ENCODE measurements around the gene EBI3.

EBI3 gene

GRCh38 chr19:4224470-4224869 lies 4.9 kb upstream of the EBI3 start:
- Histone ChIP-seq H2BK12ac (ENCODE audit: low read length) (no peak overlapping the region), H4K91ac (ENCODE audit: low read depth, low read length) (no peak overlapping the region), H3K18ac (ENCODE audit: low read length) (no peak overlapping the region), H3K79me1 (ENCODE audit: low read length) (peaks cover 2% of the 10 kb centered on the region), H3K9ac (ENCODE audit: low read length) (no peak overlapping the region), H3K4me3 (ENCODE audit: low read depth, low read length) (no peak overlapping the region), H3K27me3 (ENCODE audit: insufficient read depth, low read length) (no peaks in the 10 kb centered on the region), H3K4me2 (ENCODE audit: low read length) (no peak overlapping the region), H3K23ac (ENCODE audit: low read length) (no peak overlapping the region), H2BK120ac (ENCODE audit: insufficient read depth, low read length, poor library complexity) (no peak overlapping the region), H3K9me3 (ENCODE audit: insufficient read depth, low read depth, low read length) (no peaks in the 10 kb centered on the region), H3K79me2 (ENCODE audit: control insufficient read depth, insufficient read depth, low read length, poor library complexity) (no peaks in the 10 kb centered on the region), H3K36me3 (ENCODE audit: control insufficient read depth in 1 of 2, insufficient read depth in 2 of 2, low read length in 2 of 2) (no peaks in the 10 kb centered on the region), H3K4ac (ENCODE audit: low read depth, low read length) (no peak overlapping the region), H4K8ac (ENCODE audit: low read depth, low read length) (no peak overlapping the region), H2AFZ (ENCODE audit: insufficient read depth, low read length, poor library complexity) (no peak overlapping the region), H4K12ac (ENCODE audit: low read depth, low read length) (no peak overlapping the region), H3K4me1 (ENCODE audit: control insufficient read depth in 1 of 2, insufficient read depth in 2 of 2, low read length in 2 of 2) (peaks cover 6 to 9% of the 10 kb centered on the region in 2 experiments), H3K14ac (ENCODE audit: low read length) (no peak overlapping the region), H2BK5ac (ENCODE audit: low read depth, low read length, poor library complexity) (no peak overlapping the region), H2AK5ac (ENCODE audit: low read length) (no peak overlapping the region), H3K27ac (ENCODE audit: low read depth, low read length) (no peak overlapping the region)
- WGBS (ENCODE audit: extremely low coverage, insufficient coverage, insufficient read length): no CpG with 5 or more reads among the region's 15 CpGs
- no peak for DNase-seq

- H3K4me1 ChIP-seq (ENCODE audit: control insufficient read depth in 1 of 2, insufficient read depth in 2 of 2, low read length in 2 of 2): peaks cover 7 to 11% of the 10 kb centered on the region in 2 experiments
- no peaks in the 10 kb centered on the region for H3K27me3 ChIP-seq (ENCODE audit: insufficient read depth, low read length)
- H3K4ac ChIP-seq (ENCODE audit: low read depth, low read length): no peak overlapping the region
- WGBS (ENCODE audit: extremely low coverage, insufficient coverage, insufficient read length): no CpG with 5 or more reads among the region's 8 CpGs
- H3K9ac ChIP-seq (ENCODE audit: low read length): no peak overlapping the region
- peaks cover 2% of the 10 kb centered on the region for H3K79me1 ChIP-seq (ENCODE audit: low read length)
- H4K91ac ChIP-seq (ENCODE audit: low read depth, low read length): no peak overlapping the region
- no peak overlapping the region for H2BK12ac ChIP-seq (ENCODE audit: low read length)
- no peak overlapping the region for H2AK5ac ChIP-seq (ENCODE audit: low read length)
- no peak overlapping the region for H2BK5ac ChIP-seq (ENCODE audit: low read depth, low read length, poor library complexity)
- H3K18ac ChIP-seq (ENCODE audit: low read length): no peak overlapping the region
- no peak overlapping the region for H3K4me2 ChIP-seq (ENCODE audit: low read length)
- no peak overlapping the region for H2BK120ac ChIP-seq (ENCODE audit: insufficient read depth, low read length, poor library complexity)
- no peak overlapping the region for H4K12ac ChIP-seq (ENCODE audit: low read depth, low read length)
- no peak overlapping the region for H3K23ac ChIP-seq (ENCODE audit: low read length)
- no peaks in the 10 kb centered on the region for H3K36me3 ChIP-seq (ENCODE audit: control insufficient read depth in 1 of 2, insufficient read depth in 2 of 2, low read length in 2 of 2)
- no peak overlapping the region for H3K4me3 ChIP-seq (ENCODE audit: low read depth, low read length)
- no peaks in the 10 kb centered on the region for H3K79me2 ChIP-seq (ENCODE audit: control insufficient read depth, insufficient read depth, low read length, poor library complexity)
- no peak overlapping the region for H4K8ac ChIP-seq (ENCODE audit: low read depth, low read length)
- H3K14ac ChIP-seq (ENCODE audit: low read length): no peak overlapping the region
- no peak overlapping the region for H2AFZ ChIP-seq (ENCODE audit: insufficient read depth, low read length, poor library complexity)
- DNase-seq: no peak
- H3K27ac ChIP-seq (ENCODE audit: low read depth, low read length): no peak overlapping the region
- peaks cover 2% of the 10 kb centered on the region for H3K9me3 ChIP-seq (ENCODE audit: insufficient read depth, low read depth, low read length)
Measured at GRCh38 chr19:4225885-4226284, 3.4 kb upstream of the EBI3 start.

- Histone ChIP-seq H2AK5ac (ENCODE audit: low read length) (no peak overlapping the region), H3K79me1 (ENCODE audit: low read length) (peaks cover 2% of the 10 kb centered on the region), H4K12ac (ENCODE audit: low read depth, low read length) (no peak overlapping the region), H3K4me2 (ENCODE audit: low read length) (no peak overlapping the region), H2BK120ac (ENCODE audit: insufficient read depth, low read length, poor library complexity) (no peak overlapping the region), H3K27ac (ENCODE audit: low read depth, low read length) (no peak overlapping the region), H3K18ac (ENCODE audit: low read length) (no peak overlapping the region), H4K91ac (ENCODE audit: low read depth, low read length) (no peak overlapping the region), H3K4me1 (ENCODE audit: control insufficient read depth in 1 of 2, insufficient read depth in 2 of 2, low read length in 2 of 2) (peaks cover 7 to 11% of the 10 kb centered on the region in 2 experiments), H3K4me3 (ENCODE audit: low read depth, low read length) (no peak overlapping the region), H3K9me3 (ENCODE audit: insufficient read depth, low read depth, low read length) (peaks cover 2% of the 10 kb centered on the region), H4K8ac (ENCODE audit: low read depth, low read length) (no peak overlapping the region), H3K9ac (ENCODE audit: low read length) (no peak overlapping the region), H3K4ac (ENCODE audit: low read depth, low read length) (no peak overlapping the region), H3K36me3 (ENCODE audit: control insufficient read depth in 1 of 2, insufficient read depth in 2 of 2, low read length in 2 of 2) (no peaks in the 10 kb centered on the region), H3K23ac (ENCODE audit: low read length) (no peak overlapping the region), H2BK12ac (ENCODE audit: low read length) (no peak overlapping the region), H2AFZ (ENCODE audit: insufficient read depth, low read length, poor library complexity) (no peak overlapping the region), H2BK5ac (ENCODE audit: low read depth, low read length, poor library complexity) (no peak overlapping the region), H3K14ac (ENCODE audit: low read length) (no peak overlapping the region), H3K79me2 (ENCODE audit: control insufficient read depth, insufficient read depth, low read length, poor library complexity) (no peaks in the 10 kb centered on the region), H3K27me3 (ENCODE audit: insufficient read depth, low read length) (no peaks in the 10 kb centered on the region)
- no peak for DNase-seq
Measured at GRCh38 chr19:4227771-4228170, 1.6 kb upstream of the EBI3 start.

GRCh38 chr19:4228765-4229178 lies 551 bp upstream of the EBI3 start:
- no peak overlapping the region for H3K4me3 ChIP-seq (ENCODE audit: low read depth, low read length)
- H3K4me2 ChIP-seq (ENCODE audit: low read length): peak overlapping the region; percentile 23
- H3K9me3 ChIP-seq (ENCODE audit: insufficient read depth, low read depth, low read length): peaks cover 6% of the 10 kb centered on the region
- H3K27ac ChIP-seq (ENCODE audit: low read depth, low read length): no peak overlapping the region
- H3K79me1 ChIP-seq (ENCODE audit: low read length): peaks cover 2% of the 10 kb centered on the region
- peaks cover 7 to 11% of the 10 kb centered on the region in 2 experiments for H3K4me1 ChIP-seq (ENCODE audit: control insufficient read depth in 1 of 2, insufficient read depth in 2 of 2, low read length in 2 of 2)
- no peak for DNase-seq
- no peak overlapping the region for H2BK12ac ChIP-seq (ENCODE audit: low read length)
- H3K4ac ChIP-seq (ENCODE audit: low read depth, low read length): no peak overlapping the region
- H3K9ac ChIP-seq (ENCODE audit: low read length): no peak overlapping the region
- H2BK5ac ChIP-seq (ENCODE audit: low read depth, low read length, poor library complexity): no peak overlapping the region
- no peaks in the 10 kb centered on the region for H3K27me3 ChIP-seq (ENCODE audit: insufficient read depth, low read length)
- H4K12ac ChIP-seq (ENCODE audit: low read depth, low read length): no peak overlapping the region
- peak overlapping the region; percentile 55 for H4K8ac ChIP-seq (ENCODE audit: low read depth, low read length)
- H3K36me3 ChIP-seq (ENCODE audit: control insufficient read depth in 1 of 2, insufficient read depth in 2 of 2, low read length in 2 of 2): no peaks in the 10 kb centered on the region
- no peaks in the 10 kb centered on the region for H3K79me2 ChIP-seq (ENCODE audit: control insufficient read depth, insufficient read depth, low read length, poor library complexity)
- no peak overlapping the region for H3K14ac ChIP-seq (ENCODE audit: low read length)
- no peak overlapping the region for H3K23ac ChIP-seq (ENCODE audit: low read length)
- no peak overlapping the region for H2AFZ ChIP-seq (ENCODE audit: insufficient read depth, low read length, poor library complexity)
- no peak overlapping the region for H2AK5ac ChIP-seq (ENCODE audit: low read length)
- no peak overlapping the region for H2BK120ac ChIP-seq (ENCODE audit: insufficient read depth, low read length, poor library complexity)
- no CpG with 5 or more reads among the region's 2 CpGs for WGBS (ENCODE audit: extremely low coverage, insufficient coverage, insufficient read length)
- H3K18ac ChIP-seq (ENCODE audit: low read length): no peak overlapping the region
- H4K91ac ChIP-seq (ENCODE audit: low read depth, low read length): peak overlapping the region; percentile 17

Measured in trophoblast cell (in vitro differentiated cells and primary cell).